Stimulated activated CD8-positive, alpha-beta memory T cell treated with anti-CD3 and anti-CD28 coated beads, Interleukin-7, amount 100 ng/mL, for 24 hours (primary cell): ENCODE results near the gene CAMK2B.
"Not testable (repeated sequence)": the region's sequence is repeated elsewhere in the genome, so short reads cannot be mapped to it uniquely, and the experiment has no call there.

Experiments
- DNase-seq: peaks from one replicate; pipeline ENCODE4 v3.0.0-alpha.2; 2020; ENCODE audit warnings: low read depth

The CAMK2B gene

GRCh38 chr7:44215531-44215930 is 109.9 kb downstream of the CAMK2B start:
- DNase-seq: no peak

- no peak for DNase-seq
Observed at GRCh38 chr7:44213877-44214388, 111.5 kb downstream of the CAMK2B start.

- DNase-seq: no peak
Observed at GRCh38 chr7:44213206-44213876, 112.1 kb downstream of the CAMK2B start.

- DNase-seq: no peak
Observed at GRCh38 chr7:44212581-44213184, 112.7 kb downstream of the CAMK2B start.

GRCh38 chr7:44212018-44212417 is 113.4 kb downstream of the CAMK2B start:
- DNase-seq: no peak

- DNase-seq: no peak
Observed at GRCh38 chr7:44211126-44211675, 114.2 kb downstream of the CAMK2B start.

GRCh38 chr7:44210107-44210506 is 115.3 kb downstream of the CAMK2B start:
- no peak for DNase-seq

- no peak for DNase-seq
Observed at GRCh38 chr7:44208085-44208484, 117.3 kb downstream of the CAMK2B start.

- no peak for DNase-seq
Observed at GRCh38 chr7:44206008-44206407, 119.4 kb downstream of the CAMK2B start.

- DNase-seq: no peak
Observed at GRCh38 chr7:44201813-44202212, 123.6 kb downstream of the CAMK2B start.

GRCh38 chr7:44200699-44201461 is 124.5 kb downstream of the CAMK2B start, which contains the start of gene YKT6:
YKT6 (plus strand) TSS chr7:44200978; CDS start chr7:44201136, 158 bp downstream.
- DNase-seq: peak; percentile 85

GRCh38 chr7:44200163-44200562 is 125.2 kb downstream of the CAMK2B start:
- DNase-seq: not testable (repeated sequence)

GRCh38 chr7:44197474-44197873 is 127.9 kb downstream of the CAMK2B start:
- no peak for DNase-seq

GRCh38 chr7:44196450-44196872 is 128.9 kb downstream of the CAMK2B start:
- no peak for DNase-seq

- DNase-seq: no peak
Observed at GRCh38 chr7:44195889-44196288, 129.5 kb downstream of the CAMK2B start.

GRCh38 chr7:44194562-44195145 is 130.7 kb downstream of the CAMK2B start:
- DNase-seq: no peak

GRCh38 chr7:44194069-44194468 is 131.3 kb downstream of the CAMK2B start:
- DNase-seq: peak; percentile 17

GRCh38 chr7:44193011-44193802 is 132.2 kb downstream of the CAMK2B start:
- no peak for DNase-seq

GRCh38 chr7:44191171-44191570 is 134.2 kb downstream of the CAMK2B start:
- no peak for DNase-seq

GRCh38 chr7:44189993-44190872 is 135.2 kb downstream of the CAMK2B start:
- no peak for DNase-seq
